Gastroesophageal sphincter (tissue), 4 donors: ENCODE data around the gene CHTF18. TPM values are rescaled to one million over a fixed set of nuclear protein-coding genes. Genes with fewer than 3 reads are reported as not detected.

Experiments
- ATAC-seq: fragments of 150-250 bp; one replicate; pipeline ENCODE4 v1.9.1; 2016; ENCODE audit warnings: mild to moderate bottlenecking, moderate library complexity
- H3K27ac ChIP-seq, 4 donors: fragments of 200-600 bp; sonication (generic) in 3 of 4; 1 replicate in 3 of 4; 2 replicates in 1 of 4; pipeline ENCODE4 v1.5.1; 2016 to 2019
- H3K27me3 ChIP-seq: fragments of 200-600 bp; sonication (generic); one replicate; pipeline ENCODE4 v1.5.1; 2019
- H3K36me3 ChIP-seq, 2 donors: fragments of 200-600 bp; sonication (generic); one replicate each; pipeline ENCODE4 v1.5.1; 2019; ENCODE audit warnings: control low read depth in 1 of 2
- H3K4me1 ChIP-seq, 3 donors: fragments of 200-600 bp; sonication (generic); 1 replicate in 2 of 3; 2 replicates in 1 of 3; pipeline ENCODE4 v1.5.1; 2016 to 2019; ENCODE audit warnings: control low read depth in 2 of 3
- H3K4me3 ChIP-seq, 2 donors: fragments of 200-600 bp; sonication (generic); one replicate each; pipeline ENCODE4 v1.5.1; 2019; ENCODE audit warnings: mild to moderate bottlenecking in 1 of 2, moderate library complexity in 1 of 2
- H3K9me3 ChIP-seq, 3 donors: fragments of 200-600 bp; sonication (generic); one replicate each; pipeline ENCODE4 v1.5.1; 2017 to 2019; ENCODE audit warnings: control low read depth in 2 of 3
- CTCF ChIP-seq, 4 experiments: fragments of 200-600 bp in 2 of 4; fragments of 450-650 bp in 2 of 4; sonication (generic) in 1 of 4; IDR thresholded peaks; one replicate each; pipeline ENCODE4 v1.5.1; 2017 to 2019; ENCODE audit warnings: antibody characterized with exemption in 4 of 4, mild to moderate bottlenecking in 2 of 4, moderate library complexity in 2 of 4
- EP300 ChIP-seq: sonication (generic); formaldehyde crosslinking; IDR thresholded peaks from one replicate; pipeline ENCODE4 v1.6.1; 2017; ENCODE audit warnings: antibody characterized with exemption, mild to moderate bottlenecking
- POLR2A ChIP-seq, 2 donors: fragments of 450-650 bp; IDR thresholded peaks; one replicate each; pipeline ENCODE4 v1.6.1; 2017; ENCODE audit warnings: antibody characterized with exemption in 2 of 2, mild to moderate bottlenecking in 2 of 2, moderate library complexity in 1 of 2
- POLR2AphosphoS5 ChIP-seq: sonication (generic); formaldehyde crosslinking; IDR thresholded peaks from one replicate; pipeline ENCODE4 v1.6.1; 2017; ENCODE audit warnings: antibody characterized with exemption
- WGBS, 2 donors: methylation state at CpG; one replicate each; pipeline ENCODE4 v1.1.5; 2018; ENCODE audit warnings: low coverage in 1 of 2; 5-methylcytosine and 5-hydroxymethylcytosine counted together
- total RNA-seq, 4 donors: library from RNA; depleted of rRNA; stranded (reverse); fragments of >200 nt; gene quantifications; one replicate each; pipeline ENCODE4 v1.1.0, GENCODE V29; 2016

The CHTF18 gene
- total RNA-seq, 4 donors from 2014 or later: 4.6 to 10.9 (median 8.3) TPM

DNA sequence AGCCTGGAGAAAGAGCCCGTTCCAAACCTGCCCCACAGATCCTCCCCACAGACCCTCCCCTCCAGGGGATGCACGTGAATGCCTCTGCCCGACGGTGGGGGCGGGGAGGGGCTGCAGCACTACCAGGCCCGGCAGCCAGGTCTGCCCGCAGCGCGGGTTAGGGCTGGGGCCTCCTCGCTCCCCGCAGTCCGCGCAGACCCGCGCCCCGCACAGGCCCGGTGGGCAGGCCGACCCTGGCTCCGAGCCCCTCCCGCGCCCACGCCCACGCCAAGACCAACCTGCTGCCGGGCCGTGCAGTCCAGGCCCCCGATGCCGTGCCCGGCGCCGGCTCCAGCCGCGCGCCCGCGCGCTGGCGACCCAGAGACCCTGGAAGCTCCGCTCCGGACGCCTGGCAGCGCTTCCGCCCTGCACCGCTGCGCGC, 432 bp upstream of the CHTF18 start, which contains the start of gene RPUSD1:
TSS of gene RPUSD1 (minus strand) at position 404 of the 421 bp plus-strand sequence. CDS start 644 bp downstream, outside the sequence.
- peak within 1 kb of the TSS in 3 of 4 donors; percentile 80 to 82 (median 81) for H3K27ac ChIP-seq
- peaks cover 0 to 32% of the 10 kb centered on the region in 2 donors for H3K36me3 ChIP-seq
- no peak for ATAC-seq
- H3K27me3 ChIP-seq: peaks cover 9% of the 10 kb centered on the region
- peaks cover 0 to 44% (median 23%) of the 10 kb centered on the region in 3 donors for H3K4me1 ChIP-seq
- 0% methylated on average over 9 of the region's 45 CpGs; no CpG with 5 or more reads in 1 of the 2 donors for WGBS, 2 donors
- TF ChIP-seq EP300: no peak
- peak in 2 of 4 experiments; percentile 26 to 35 for TF ChIP-seq CTCF (IDR thresholded peaks at IDR 0.05)
- no peak for TF ChIP-seq POLR2AphosphoS5
- peak; percentile 33 to 39 for TF ChIP-seq POLR2A (IDR thresholded peaks at IDR 0.05)
- no peaks in the 10 kb centered on the region for H3K9me3 ChIP-seq
- peak within 1 kb of the TSS; percentile 80 to 97 for H3K4me3 ChIP-seq

GRCh38 chr16:789191-789850, 901 bp downstream of the CHTF18 start:
- H3K4me1 ChIP-seq: peaks cover 0 to 33% (median 16%) of the 10 kb centered on the region in 3 donors
- H3K9me3 ChIP-seq: no peaks in the 10 kb centered on the region
- peak overlapping the region in 1 of 2 donors; percentile 97 for H3K4me3 ChIP-seq
- 100% methylated on average over 1 of the region's 33 CpGs; no CpG with 5 or more reads in 1 of the 2 donors for WGBS, 2 donors
- ATAC-seq: no peak
- no peak for TF ChIP-seq CTCF (IDR thresholded peaks at IDR 0.05)
- TF ChIP-seq POLR2A (IDR thresholded peaks at IDR 0.05): no peak
- no peak for TF ChIP-seq EP300
- TF ChIP-seq POLR2AphosphoS5: no peak
- peak overlapping the region in 1 of 4 donors; percentile 64 for H3K27ac ChIP-seq
- H3K36me3 ChIP-seq: peaks cover 0 to 39% of the 10 kb centered on the region in 2 donors
- H3K27me3 ChIP-seq: no peaks in the 10 kb centered on the region

DNA sequence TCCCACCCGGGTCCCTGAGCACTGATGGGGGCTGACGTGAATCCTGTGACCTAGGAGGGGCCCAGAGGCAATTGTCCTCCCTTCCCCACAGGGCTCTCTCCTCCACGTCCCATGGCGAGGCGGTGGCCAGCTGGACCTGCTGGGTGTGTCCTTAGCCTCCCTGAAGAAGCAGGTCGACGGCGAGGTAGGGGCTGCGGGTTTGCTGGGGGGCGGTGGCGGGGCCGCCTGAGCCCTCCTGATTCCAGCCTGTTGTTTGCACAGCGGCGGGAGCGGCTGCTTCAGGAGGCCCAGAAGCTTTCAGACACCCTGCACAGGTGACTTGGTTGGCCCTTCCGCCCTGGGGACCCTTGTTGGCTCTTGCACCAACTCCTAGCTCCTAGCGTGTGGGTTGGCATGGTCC, 1.7 kb downstream of the CHTF18 start:
- no peak overlapping the region for H3K27ac ChIP-seq
- WGBS, 2 donors: 67% methylated on average over 1 of the region's 17 CpGs; no CpG with 5 or more reads in 1 of the 2 donors
- H3K4me3 ChIP-seq: no peak overlapping the region
- peaks cover 0 to 39% of the 10 kb centered on the region in 2 donors for H3K36me3 ChIP-seq
- H3K9me3 ChIP-seq: no peaks in the 10 kb centered on the region
- H3K4me1 ChIP-seq: peaks cover 0 to 33% (median 16%) of the 10 kb centered on the region in 3 donors
- no peak for ATAC-seq
- H3K27me3 ChIP-seq: no peaks in the 10 kb centered on the region
- TF ChIP-seq POLR2AphosphoS5: no peak
- no peak for TF ChIP-seq EP300
- no peak for TF ChIP-seq POLR2A (IDR thresholded peaks at IDR 0.05)
- no peak for TF ChIP-seq CTCF (IDR thresholded peaks at IDR 0.05)

DNA sequence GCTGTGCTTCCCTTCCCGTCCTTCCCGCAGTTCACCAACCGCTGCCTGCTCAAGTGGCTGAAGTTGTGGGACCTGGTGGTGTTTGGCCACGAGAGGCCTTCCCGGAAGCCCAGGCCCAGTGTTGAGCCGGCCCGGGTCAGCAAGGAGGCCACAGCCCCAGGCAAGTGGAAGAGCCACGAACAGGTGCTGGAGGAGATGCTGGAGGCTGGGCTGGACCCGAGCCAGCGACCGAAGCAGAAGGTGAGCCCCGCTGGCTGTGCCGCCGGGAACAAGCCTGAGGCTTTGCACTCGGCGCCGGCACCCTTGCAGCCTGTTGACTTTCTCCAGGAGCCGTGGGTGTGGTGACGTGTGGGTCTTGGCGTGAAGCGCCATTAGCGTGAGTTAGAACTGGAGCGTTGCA, 2.7 kb downstream of the CHTF18 start:
- Histone ChIP-seq H3K27me3 (peaks cover 7% of the 10 kb centered on the region), H3K27ac (no peak overlapping the region), H3K36me3 (peaks cover 0 to 33% of the 10 kb centered on the region in 2 donors), H3K4me1 (peaks cover 0 to 25% (median 16%) of the 10 kb centered on the region in 3 donors), H3K4me3 (no peak overlapping the region), H3K9me3 (no peaks in the 10 kb centered on the region)
- no peak for ATAC-seq
- 100% methylated on average over 3 of the region's 23 CpGs; no CpG with 5 or more reads in 1 of the 2 donors for WGBS, 2 donors
- no peak for TF ChIP-seq CTCF (IDR thresholded peaks at IDR 0.05)
- TF ChIP-seq EP300: no peak
- TF ChIP-seq POLR2AphosphoS5: no peak
- TF ChIP-seq POLR2A (IDR thresholded peaks at IDR 0.05): no peak
